ENCODE measurements around the gene NOXA1. TPM values are rescaled to one million over a fixed set of nuclear protein-coding genes. Genes with fewer than 3 reads are reported as not detected.

The NOXA1 gene
- total RNA-seq (1 to 10 TPM; 1.3 to 2.4 TPM), polyA plus RNA-seq (1 to 10 TPM; 2.4 to 3.6 TPM)

GRCh38 chr9:137422604-137423513, at the start of gene NOXA1, which contains the start of gene EXD3:
Gene NOXA1, plus strand, starts transcription at chr9:137423393. Its CDS starts 137 bp downstream, at chr9:137423530.
Gene EXD3, minus strand, starts transcription at chr9:137423162. Its CDS starts 27,805 bp downstream, at chr9:137395357.
- TF ChIP-seq CTCF (IDR thresholded peaks at IDR 0.05; ENCODE audit: low read depth, low read length, missing input control): peak; percentile 85
- peak in 1 of 2 donors; percentile 53 for TF ChIP-seq RAD21 (IDR thresholded peaks at IDR 0.05)
- no peak for TF ChIP-seq RXRA (IDR thresholded peaks at IDR 0.05)
- peak; percentile 29 for TF ChIP-seq REST (IDR thresholded peaks at IDR 0.05)
- TF ChIP-seq SP1 (IDR thresholded peaks at IDR 0.05): peak; percentile 39
- no peak for TF ChIP-seq FOXA2 (IDR thresholded peaks at IDR 0.05)
- TF ChIP-seq GABPA (IDR thresholded peaks at IDR 0.05 in 1 of 2, conservative IDR thresholded peaks at IDR 0.05 in 1 of 2): peak; percentile 77 to 90
- Histone ChIP-seq H3K9me3 (ENCODE audit: control insufficient read depth in 4 of 4, low read length in 3 of 4) (no peaks in the 10 kb centered on the region), H3K27me3 (ENCODE audit: control insufficient read depth in 4 of 4, insufficient read depth in 4 of 4, low read length in 3 of 4) (no peaks in the 10 kb centered on the region), H3K36me3 (ENCODE audit: control insufficient read depth in 4 of 4, insufficient read depth in 3 of 4, low read depth in 1 of 4, low read length in 3 of 4) (no peaks in the 10 kb centered on the region), H3K27ac (ENCODE audit: low read depth in 1 of 2, low read length in 2 of 2) (peak within 1 kb of the TSS in 1 of 2 donors; percentile 42), H3K9ac (ENCODE audit: low read depth in 1 of 2, low read length in 2 of 2) (peak within 1 kb of the TSS; percentile 4 to 77), H3K4me3 (ENCODE audit: low read depth in 1 of 3, low read length in 3 of 3) (peak within 1 kb of the TSS; percentile 66 to 98 (median 89)), H3K4me1 (ENCODE audit: control insufficient read depth in 4 of 4, insufficient read depth in 4 of 4, low read length in 3 of 4) (peaks cover 5 to 17% (median 11%) of the 10 kb centered on the region in 4 donors)
- peak; percentile 96 for DNase-seq (ENCODE audit: low spot score)
- 1% methylated on average over 113 of the region's 113 CpGs for WGBS

GRCh38 chr9:137373611-137373980, 49.6 kb upstream of the NOXA1 start:
- TF ChIP-seq ZBTB33 (IDR thresholded peaks at IDR 0.05): no peak
- no peak for TF ChIP-seq CTCF (IDR thresholded peaks at IDR 0.05; ENCODE audit: low read depth, low read length, missing input control)
- TF ChIP-seq HNF4G (IDR thresholded peaks at IDR 0.05): no peak
- no peak for TF ChIP-seq ATF3 (IDR thresholded peaks at IDR 0.05)
- TF ChIP-seq GABPA (IDR thresholded peaks at IDR 0.05 in 1 of 2, conservative IDR thresholded peaks at IDR 0.05 in 1 of 2): no peak
- no peak for TF ChIP-seq HNF4A (conservative IDR thresholded peaks at IDR 0.05)
- no peak for TF ChIP-seq NR2F2 (IDR thresholded peaks at IDR 0.05)
- no peak for TF ChIP-seq YY1 (IDR thresholded peaks at IDR 0.05)
- no peak for TF ChIP-seq RAD21 (IDR thresholded peaks at IDR 0.05)
- no peak for TF ChIP-seq MAX (IDR thresholded peaks at IDR 0.05)
- TF ChIP-seq RXRA (IDR thresholded peaks at IDR 0.05): no peak
- TF ChIP-seq JUND (IDR thresholded peaks at IDR 0.05): no peak
- no peak for TF ChIP-seq EGR1 (IDR thresholded peaks at IDR 0.05; ENCODE audit: low read depth in 2 of 2)
- DNase-seq (ENCODE audit: low spot score): no peak
- H3K9ac ChIP-seq (ENCODE audit: low read depth in 1 of 2, low read length in 2 of 2): no peak overlapping the region
- H3K4me3 ChIP-seq (ENCODE audit: low read depth in 1 of 3, low read length in 3 of 3): no peak overlapping the region
- H3K36me3 ChIP-seq (ENCODE audit: control insufficient read depth in 4 of 4, insufficient read depth in 3 of 4, low read depth in 1 of 4, low read length in 3 of 4): peaks cover 0 to 5% (median 0%) of the 10 kb centered on the region in 4 donors
- H3K27ac ChIP-seq (ENCODE audit: low read depth in 1 of 2, low read length in 2 of 2): no peak overlapping the region
- H3K4me1 ChIP-seq (ENCODE audit: control insufficient read depth in 4 of 4, insufficient read depth in 4 of 4, low read length in 3 of 4): no peaks in the 10 kb centered on the region
- no peaks in the 10 kb centered on the region for H3K27me3 ChIP-seq (ENCODE audit: control insufficient read depth in 4 of 4, insufficient read depth in 4 of 4, low read length in 3 of 4)
- WGBS: 97% methylated on average over 16 of the region's 16 CpGs
- no peaks in the 10 kb centered on the region for H3K9me3 ChIP-seq (ENCODE audit: control insufficient read depth in 4 of 4, low read length in 3 of 4)

All from liver (tissue), 9 donors.